ENCODE data around the gene FRMD1.

The FRMD1 gene

GRCh38 chr6:168021581-168021980 is 57.4 kb downstream of the FRMD1 start:
- Histone ChIP-seq H3K4me2 (ENCODE audit: insufficient read depth, low read length) (no peak overlapping the region), H3K9ac (ENCODE audit: low read depth, low read length) (no peak overlapping the region), H3K4me1 (ENCODE audit: insufficient read depth, low read length) (no peaks in the 10 kb centered on the region), H3K4me3 (ENCODE audit: low read depth in 1 of 2, low read length in 2 of 2) (no peak overlapping the region), H3K27me3 (ENCODE audit: insufficient read depth, low read length, poor library complexity) (no peaks in the 10 kb centered on the region), H3K79me2 (ENCODE audit: insufficient read depth, low read length) (no peaks in the 10 kb centered on the region), H3K9me3 (ENCODE audit: insufficient read depth, low read length, severe bottlenecking) (no peaks in the 10 kb centered on the region), H3K36me3 (ENCODE audit: insufficient read depth, low read length) (no peaks in the 10 kb centered on the region), H2AFZ (ENCODE audit: low read depth, low read length) (no peak overlapping the region), H3K27ac (ENCODE audit: low read length) (no peak overlapping the region), H4K20me1 (ENCODE audit: insufficient read depth, low read length) (no peaks in the 10 kb centered on the region)
- TF ChIP-seq EZH2 (IDR thresholded peaks at IDR 0.05; ENCODE audit: borderline replicate concordance, low read depth, low read length, severe bottlenecking) (no peak), CTCF (IDR thresholded peaks at IDR 0.05; ENCODE audit: borderline replicate concordance, extremely low read depth, low read length, poor library complexity, severe bottlenecking) (no peak)
- DNase-seq: no peak
- no peak for ATAC-seq (ENCODE audit: insufficient read depth, low read depth)

- no peak overlapping the region for H2AFZ ChIP-seq (ENCODE audit: low read depth, low read length)
- H3K79me2 ChIP-seq (ENCODE audit: insufficient read depth, low read length): no peaks in the 10 kb centered on the region
- H3K4me3 ChIP-seq (ENCODE audit: low read depth in 1 of 2, low read length in 2 of 2): no peak overlapping the region
- no peak overlapping the region for H3K27ac ChIP-seq (ENCODE audit: low read length)
- DNase-seq (no peak), ATAC-seq (ENCODE audit: insufficient read depth, low read depth) (no peak)
- no peaks in the 10 kb centered on the region for H4K20me1 ChIP-seq (ENCODE audit: insufficient read depth, low read length)
- TF ChIP-seq EZH2 (IDR thresholded peaks at IDR 0.05; ENCODE audit: borderline replicate concordance, low read depth, low read length, severe bottlenecking): no peak
- no peak for TF ChIP-seq CTCF (IDR thresholded peaks at IDR 0.05; ENCODE audit: borderline replicate concordance, extremely low read depth, low read length, poor library complexity, severe bottlenecking)
- H3K27me3 ChIP-seq (ENCODE audit: insufficient read depth, low read length, poor library complexity): no peaks in the 10 kb centered on the region
- H3K4me2 ChIP-seq (ENCODE audit: insufficient read depth, low read length): no peak overlapping the region
- no peaks in the 10 kb centered on the region for H3K4me1 ChIP-seq (ENCODE audit: insufficient read depth, low read length)
- no peaks in the 10 kb centered on the region for H3K36me3 ChIP-seq (ENCODE audit: insufficient read depth, low read length)
- no peak overlapping the region for H3K9ac ChIP-seq (ENCODE audit: low read depth, low read length)
- peaks cover 6% of the 10 kb centered on the region for H3K9me3 ChIP-seq (ENCODE audit: insufficient read depth, low read length, severe bottlenecking)
These were observed 58.8 kb downstream of the FRMD1 start for GRCh38 chr6:168020242-168020641.

- no peaks in the 10 kb centered on the region for H3K27me3 ChIP-seq (ENCODE audit: insufficient read depth, low read length, poor library complexity)
- H3K9ac ChIP-seq (ENCODE audit: low read depth, low read length): no peak overlapping the region
- TF ChIP-seq EZH2 (IDR thresholded peaks at IDR 0.05; ENCODE audit: borderline replicate concordance, low read depth, low read length, severe bottlenecking) (no peak), CTCF (IDR thresholded peaks at IDR 0.05; ENCODE audit: borderline replicate concordance, extremely low read depth, low read length, poor library complexity, severe bottlenecking) (no peak)
- no peaks in the 10 kb centered on the region for H4K20me1 ChIP-seq (ENCODE audit: insufficient read depth, low read length)
- H3K4me1 ChIP-seq (ENCODE audit: insufficient read depth, low read length): no peaks in the 10 kb centered on the region
- H3K4me3 ChIP-seq (ENCODE audit: low read depth in 1 of 2, low read length in 2 of 2): no peak overlapping the region
- H3K79me2 ChIP-seq (ENCODE audit: insufficient read depth, low read length): no peaks in the 10 kb centered on the region
- DNase-seq (no peak), ATAC-seq (ENCODE audit: insufficient read depth, low read depth) (no peak)
- H3K9me3 ChIP-seq (ENCODE audit: insufficient read depth, low read length, severe bottlenecking): peaks cover 6% of the 10 kb centered on the region
- H2AFZ ChIP-seq (ENCODE audit: low read depth, low read length): no peak overlapping the region
- H3K36me3 ChIP-seq (ENCODE audit: insufficient read depth, low read length): no peaks in the 10 kb centered on the region
- no peak overlapping the region for H3K4me2 ChIP-seq (ENCODE audit: insufficient read depth, low read length)
- H3K27ac ChIP-seq (ENCODE audit: low read length): no peak overlapping the region
These were observed 60.3 kb downstream of the FRMD1 start for GRCh38 chr6:168018664-168019063.

GRCh38 chr6:168017629-168018028 is 61.4 kb downstream of the FRMD1 start:
- H2AFZ ChIP-seq (ENCODE audit: low read depth, low read length): no peak overlapping the region
- H3K36me3 ChIP-seq (ENCODE audit: insufficient read depth, low read length): no peaks in the 10 kb centered on the region
- DNase-seq: no peak
- TF ChIP-seq EZH2 (IDR thresholded peaks at IDR 0.05; ENCODE audit: borderline replicate concordance, low read depth, low read length, severe bottlenecking): no peak
- TF ChIP-seq CTCF (IDR thresholded peaks at IDR 0.05; ENCODE audit: borderline replicate concordance, extremely low read depth, low read length, poor library complexity, severe bottlenecking): no peak
- H3K9me3 ChIP-seq (ENCODE audit: insufficient read depth, low read length, severe bottlenecking): peaks cover 15% of the 10 kb centered on the region
- ATAC-seq (ENCODE audit: insufficient read depth, low read depth): no peak
- H3K4me3 ChIP-seq (ENCODE audit: low read depth in 1 of 2, low read length in 2 of 2): no peak overlapping the region
- H3K27me3 ChIP-seq (ENCODE audit: insufficient read depth, low read length, poor library complexity): no peaks in the 10 kb centered on the region
- no peaks in the 10 kb centered on the region for H3K4me1 ChIP-seq (ENCODE audit: insufficient read depth, low read length)
- no peaks in the 10 kb centered on the region for H4K20me1 ChIP-seq (ENCODE audit: insufficient read depth, low read length)
- H3K9ac ChIP-seq (ENCODE audit: low read depth, low read length): no peak overlapping the region
- no peak overlapping the region for H3K4me2 ChIP-seq (ENCODE audit: insufficient read depth, low read length)
- H3K79me2 ChIP-seq (ENCODE audit: insufficient read depth, low read length): no peaks in the 10 kb centered on the region
- H3K27ac ChIP-seq (ENCODE audit: low read length): no peak overlapping the region
